AG04450 (cell line): Measurements from ENCODE around the gene ZBED5. TPM values are rescaled to one million over a fixed set of nuclear protein-coding genes. Genes with fewer than 3 reads are reported as not detected.

Experiments
- CTCF ChIA-PET: fragments of 300-600, 350-600 bp; formaldehyde crosslinking; extraction: SDS; loops from one replicate; lab custom pipeline; 2022; ENCODE audit warnings: antibody characterized with exemption, inconsistent platforms; lab: Charles Lee
- POLR2A ChIA-PET: fragments of 350-600 bp; formaldehyde crosslinking; extraction: SDS; loops from one replicate; lab custom pipeline; 2021; ENCODE audit warnings: antibody characterized with exemption, inconsistent platforms; lab: Yijun Ruan, JAX
- DNase-seq: peaks from one replicate; pipeline ENCODE4 v3.0.0-alpha.2; 2011; ENCODE audit warnings: low read depth, low spot score
- H3K27ac ChIP-seq: one replicate; pipeline ENCODE4 v1.5.1; 2012; ENCODE audit warnings: low read depth, low read length, control low read depth
- H3K27me3 ChIP-seq: one replicate; pipeline ENCODE4 v1.6.0; 2012; ENCODE audit warnings: low read length; ENCODE audit not compliant: control insufficient read depth, insufficient read depth
- H3K4me3 ChIP-seq: 2 replicates; pipeline ENCODE4 v1.5.1; 2011; ENCODE audit warnings: mild to moderate bottlenecking, low read depth, low read length, control low read depth
- H3K9me3 ChIP-seq: 2 replicates; pipeline ENCODE4 v1.5.1; 2012; ENCODE audit warnings: low read length; ENCODE audit not compliant: control insufficient read depth, insufficient read depth
- CTCF ChIP-seq: IDR thresholded peaks from 2 replicates; pipeline ENCODE4 v1.5.1; 2011; ENCODE audit warnings: low read depth, low read length, control low read depth, inconsistent platforms
- polyA minus RNA-seq: library from RNA; depleted of rRNA, polyadenylated mRNA; stranded (reverse); fragments of >200 nt; gene quantifications from 2 replicates; pipeline ENCODE4 v1.2.3, GENCODE V29; 2011; rRNA and poly(A)+ RNA removed
- polyA plus RNA-seq: library from polyadenylated mRNA; depleted of rRNA; stranded (reverse); fragments of >200 nt; gene quantifications from 2 replicates; pipeline ENCODE4 v1.2.3, GENCODE V29; 2011; rRNA removed

ZBED5 gene
- 77.5 and 87.7 TPM in 2 replicates for polyA plus RNA-seq
- 139 and 188 TPM in 2 replicates for polyA minus RNA-seq

DNA sequence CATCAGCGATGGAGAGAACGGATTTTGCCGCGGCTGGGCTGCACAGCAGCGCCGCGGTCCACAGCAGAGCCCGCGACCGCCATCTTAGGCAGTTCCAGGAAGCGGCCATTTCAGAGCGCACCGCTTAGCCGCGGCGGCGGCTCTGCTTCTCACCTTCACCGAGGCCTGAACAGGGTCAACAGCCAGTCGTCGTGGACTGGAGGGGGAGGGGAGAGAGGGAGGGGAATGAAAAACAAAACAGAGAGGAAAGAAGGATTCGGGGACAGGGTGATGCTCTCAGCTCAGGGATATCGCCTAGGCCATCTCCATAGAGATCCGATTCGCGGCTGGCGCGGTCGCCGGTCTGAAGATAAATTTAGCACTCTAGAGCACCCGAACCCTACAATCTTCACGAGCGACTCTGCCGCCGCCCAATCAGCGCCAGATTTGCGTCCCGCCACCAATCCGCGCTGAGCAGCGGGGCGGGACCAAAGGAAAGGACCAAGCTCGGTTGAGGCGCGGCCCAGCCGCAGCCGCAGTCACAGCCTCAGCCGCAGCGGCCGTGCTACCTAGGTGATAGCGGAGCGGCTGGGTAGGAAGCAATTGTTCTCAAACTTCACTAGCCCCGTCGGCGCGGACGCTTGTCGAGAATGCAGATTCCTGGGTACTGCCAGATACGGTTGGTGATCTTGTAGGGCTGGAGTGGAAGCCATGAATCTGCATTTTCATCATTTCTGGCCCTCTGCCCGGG lies at the start of gene ZBED5:
TSS of gene ZBED5 (minus strand) at position 345 of the 730 bp plus-strand sequence. CDS start 3,108 bp downstream, outside the sequence.
- Histone ChIP-seq H3K27ac (peak within 1 kb of the TSS; percentile 97), H3K9me3 (no peaks in the 10 kb centered on the region), H3K4me3 (peak within 1 kb of the TSS; percentile 92), H3K27me3 (no peaks in the 10 kb centered on the region)
- POLR2A ChIA-PET = interaction anchor here (0.6 to 4.5 kb wide), 16 partner anchors 9 to 99 kb away, joined by 3 to 146 read pairs (median 6); partner anchors contain the start of gene EIF4G2
- TF ChIP-seq CTCF = peak; percentile 25; the same call in 1 of the 2 replicates
- CTCF ChIA-PET = interaction anchor here (1.0 to 1.8 kb wide), 5 partner anchors 21 to 88 kb away, joined by 3 to 7 read pairs (median 3); no protein-coding TSS in a partner anchor
- peak; percentile 91 for DNase-seq

DNA sequence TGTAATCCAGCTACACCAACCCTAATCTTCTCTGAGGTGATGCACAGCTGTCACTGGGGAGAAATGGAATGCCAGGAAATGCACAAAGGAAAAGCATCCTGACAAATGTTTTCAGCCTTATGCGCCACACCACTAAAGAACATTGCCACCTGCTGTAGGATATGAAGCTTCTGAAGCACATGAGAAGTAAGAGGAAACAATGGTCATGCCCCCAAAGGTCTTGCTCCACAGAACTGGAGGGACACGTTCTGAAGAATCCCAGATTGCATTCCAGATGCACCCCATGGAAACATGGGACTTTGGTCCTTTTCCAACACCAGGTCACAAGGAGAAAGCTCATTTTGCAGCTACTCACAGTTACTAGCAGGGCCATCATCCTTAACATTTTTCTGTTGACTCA lies 48.7 kb upstream of the ZBED5 start:
- TF ChIP-seq CTCF = 0 out of 2 replicates have a peak, but pooled peaks have one; percentile 11
- CTCF ChIA-PET = interaction anchor here (1.4 to 1.8 kb wide), 5 partner anchors 13 to 113 kb away, joined by 4 to 7 read pairs (median 5); no protein-coding TSS in a partner anchor
- H3K4me3 ChIP-seq = no peak overlapping the region
- DNase-seq = no peak
- no peaks in the 10 kb centered on the region for H3K27me3 ChIP-seq
- no peaks in the 10 kb centered on the region for H3K9me3 ChIP-seq
- POLR2A ChIA-PET = interaction anchor here (0.6 to 3.5 kb wide), 2 partner anchors 14 to 98 kb away, joined by 3 to 21 read pairs; partner anchors contain the start of gene EIF4G2
- H3K27ac ChIP-seq = no peak overlapping the region

DNA sequence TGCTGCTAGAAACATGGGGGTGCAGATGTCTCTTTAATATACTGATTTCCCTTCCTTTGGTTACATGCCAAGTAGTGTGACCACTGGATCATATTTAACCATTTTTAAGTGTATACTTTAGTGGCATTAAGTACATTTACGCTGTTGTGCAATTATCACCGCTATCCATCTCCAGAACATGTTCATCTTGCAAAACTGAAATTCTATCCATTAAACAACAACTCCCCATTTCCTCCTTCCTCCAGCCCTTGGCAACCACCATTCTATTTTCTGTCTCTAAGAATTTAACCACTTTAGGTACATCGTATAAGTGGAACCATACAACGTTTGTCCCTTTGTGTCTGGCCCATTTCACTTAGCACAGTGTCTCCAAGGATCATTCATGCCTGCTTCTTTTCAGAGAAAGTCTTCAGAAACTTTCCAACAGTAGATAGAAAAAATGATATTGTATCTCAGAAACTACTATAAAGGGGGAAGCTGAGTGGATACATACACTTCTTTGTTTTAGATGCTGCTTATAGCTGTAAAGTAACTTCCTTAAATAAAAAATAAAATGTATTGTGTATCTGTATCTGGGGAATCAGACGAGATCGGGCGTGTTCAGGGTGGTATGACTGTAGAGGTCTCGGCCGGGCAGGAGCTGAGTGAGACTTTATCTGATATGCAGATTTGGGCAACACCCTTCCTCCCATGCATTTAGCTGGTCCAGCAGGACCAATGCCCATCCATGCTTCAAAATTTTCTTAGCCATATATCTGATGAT lies 44.6 kb upstream of the ZBED5 start:
- DNase-seq = no peak
- TF ChIP-seq CTCF = no peak
- Histone ChIP-seq H3K9me3 (no peaks in the 10 kb centered on the region), H3K27me3 (no peaks in the 10 kb centered on the region), H3K27ac (no peak overlapping the region), H3K4me3 (no peak overlapping the region)
- POLR2A ChIA-PET = no interaction called here
- CTCF ChIA-PET = interaction anchor here (1.0 to 1.1 kb wide), 2 partner anchors 24 to 109 kb away, joined by 3 to 4 read pairs; no protein-coding TSS in a partner anchor

- no peak for TF ChIP-seq CTCF
- DNase-seq = no peak
- ChIA-PET CTCF (interaction anchor here (1.1 to 2.0 kb wide), 5 partner anchors 22 to 130 kb away, joined by 3 to 11 read pairs (median 4); partner anchors contain the start of gene EIF4G2), POLR2A (interaction anchor here (0.6 to 4.5 kb wide), 7 partner anchors 30 to 150 kb away, joined by 4 to 101 read pairs (median 6); partner anchors contain the start of genes CTR9, EIF4G2 and ZBED5)
- Histone ChIP-seq H3K27ac (peak overlapping the region; percentile 100), H3K4me3 (peak overlapping the region; percentile 39), H3K27me3 (no peaks in the 10 kb centered on the region), H3K9me3 (no peaks in the 10 kb centered on the region)
Observed at GRCh38 chr11:10900681-10901415, 43.0 kb upstream of the ZBED5 start.
